HCT116 (cell line): ENCODE measurements around the gene TUT4.

Experiments used
- CEBPB ChIP-seq: IDR thresholded peaks from 2 replicates; pipeline ENCODE4 v1.6.1; 2012; ENCODE audit warnings: low read depth
- POLR2AphosphoS5 ChIP-seq: IDR thresholded peaks from 2 replicates; pipeline ENCODE4 v1.6.1; 2011; ENCODE audit warnings: mild to moderate bottlenecking, low read depth, low read length, moderate library complexity
- YY1 ChIP-seq: IDR thresholded peaks from 2 replicates; pipeline ENCODE4 v1.6.1; 2011; ENCODE audit warnings: low read length, low read depth, moderate library complexity, mild to moderate bottlenecking; ENCODE audit not compliant: insufficient replicate concordance; ENCODE audit errors: extremely low read depth
- TF ChIP-seq, protein P1 (sequence below): IDR thresholded peaks from 2 replicates; pipeline ENCODE4 v1.6.1; 2012; ENCODE audit warnings: low read depth
- TF ChIP-seq, protein P2 (sequence below), 3 experiments: fragments of 200-600 bp in 1 of 3; sonication (generic) in 1 of 3; IDR thresholded peaks in 2 of 3; conservative IDR thresholded peaks in 1 of 3; 2 replicates each; pipeline ENCODE4 v1.5.1; 2012 to 2017; ENCODE audit warnings: low read depth in 2 of 3, low read length in 2 of 3, antibody characterized with exemption in 1 of 3, borderline replicate concordance in 1 of 3, control low read depth in 1 of 3, mild to moderate bottlenecking in 1 of 3, mixed read lengths in 1 of 3, mixed run types in 1 of 3, moderate library complexity in 1 of 3; ENCODE audit not compliant: insufficient read depth in 1 of 3

GRCh38 chr1:52414942-52415341 lies 137.9 kb downstream of the TUT4 start:
- no peak for TF ChIP-seq YY1
- no peak for TF ChIP-seq CEBPB
- TF ChIP-seq POLR2AphosphoS5: no peak
- TF ChIP-seq, protein P1, sequence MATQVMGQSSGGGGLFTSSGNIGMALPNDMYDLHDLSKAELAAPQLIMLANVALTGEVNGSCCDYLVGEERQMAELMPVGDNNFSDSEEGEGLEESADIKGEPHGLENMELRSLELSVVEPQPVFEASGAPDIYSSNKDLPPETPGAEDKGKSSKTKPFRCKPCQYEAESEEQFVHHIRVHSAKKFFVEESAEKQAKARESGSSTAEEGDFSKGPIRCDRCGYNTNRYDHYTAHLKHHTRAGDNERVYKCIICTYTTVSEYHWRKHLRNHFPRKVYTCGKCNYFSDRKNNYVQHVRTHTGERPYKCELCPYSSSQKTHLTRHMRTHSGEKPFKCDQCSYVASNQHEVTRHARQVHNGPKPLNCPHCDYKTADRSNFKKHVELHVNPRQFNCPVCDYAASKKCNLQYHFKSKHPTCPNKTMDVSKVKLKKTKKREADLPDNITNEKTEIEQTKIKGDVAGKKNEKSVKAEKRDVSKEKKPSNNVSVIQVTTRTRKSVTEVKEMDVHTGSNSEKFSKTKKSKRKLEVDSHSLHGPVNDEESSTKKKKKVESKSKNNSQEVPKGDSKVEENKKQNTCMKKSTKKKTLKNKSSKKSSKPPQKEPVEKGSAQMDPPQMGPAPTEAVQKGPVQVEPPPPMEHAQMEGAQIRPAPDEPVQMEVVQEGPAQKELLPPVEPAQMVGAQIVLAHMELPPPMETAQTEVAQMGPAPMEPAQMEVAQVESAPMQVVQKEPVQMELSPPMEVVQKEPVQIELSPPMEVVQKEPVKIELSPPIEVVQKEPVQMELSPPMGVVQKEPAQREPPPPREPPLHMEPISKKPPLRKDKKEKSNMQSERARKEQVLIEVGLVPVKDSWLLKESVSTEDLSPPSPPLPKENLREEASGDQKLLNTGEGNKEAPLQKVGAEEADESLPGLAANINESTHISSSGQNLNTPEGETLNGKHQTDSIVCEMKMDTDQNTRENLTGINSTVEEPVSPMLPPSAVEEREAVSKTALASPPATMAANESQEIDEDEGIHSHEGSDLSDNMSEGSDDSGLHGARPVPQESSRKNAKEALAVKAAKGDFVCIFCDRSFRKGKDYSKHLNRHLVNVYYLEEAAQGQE: no peak
- TF ChIP-seq, protein P2, sequence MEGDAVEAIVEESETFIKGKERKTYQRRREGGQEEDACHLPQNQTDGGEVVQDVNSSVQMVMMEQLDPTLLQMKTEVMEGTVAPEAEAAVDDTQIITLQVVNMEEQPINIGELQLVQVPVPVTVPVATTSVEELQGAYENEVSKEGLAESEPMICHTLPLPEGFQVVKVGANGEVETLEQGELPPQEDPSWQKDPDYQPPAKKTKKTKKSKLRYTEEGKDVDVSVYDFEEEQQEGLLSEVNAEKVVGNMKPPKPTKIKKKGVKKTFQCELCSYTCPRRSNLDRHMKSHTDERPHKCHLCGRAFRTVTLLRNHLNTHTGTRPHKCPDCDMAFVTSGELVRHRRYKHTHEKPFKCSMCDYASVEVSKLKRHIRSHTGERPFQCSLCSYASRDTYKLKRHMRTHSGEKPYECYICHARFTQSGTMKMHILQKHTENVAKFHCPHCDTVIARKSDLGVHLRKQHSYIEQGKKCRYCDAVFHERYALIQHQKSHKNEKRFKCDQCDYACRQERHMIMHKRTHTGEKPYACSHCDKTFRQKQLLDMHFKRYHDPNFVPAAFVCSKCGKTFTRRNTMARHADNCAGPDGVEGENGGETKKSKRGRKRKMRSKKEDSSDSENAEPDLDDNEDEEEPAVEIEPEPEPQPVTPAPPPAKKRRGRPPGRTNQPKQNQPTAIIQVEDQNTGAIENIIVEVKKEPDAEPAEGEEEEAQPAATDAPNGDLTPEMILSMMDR (IDR thresholded peaks at IDR 0.05 in 2 of 3, conservative IDR thresholded peaks at IDR 0.05 in 1 of 3; ENCODE audit: borderline replicate concordance in 1 of 3, insufficient read depth in 1 of 3, low read depth in 2 of 3, low read length in 2 of 3): no peak
